Fibroblast of skin of right quadriceps (primary cell): ENCODE data around the gene GPC1.

Source experiments
- DNase-seq: peaks from one replicate; pipeline ENCODE4 v3.0.0-alpha.2; 2013

GPC1 gene

GRCh38 chr2:240458044-240458899, 22.8 kb downstream of the GPC1 start:
- DNase-seq = no peak

GRCh38 chr2:240458900-240459391, 23.5 kb downstream of the GPC1 start:
- no peak for DNase-seq

DNA sequence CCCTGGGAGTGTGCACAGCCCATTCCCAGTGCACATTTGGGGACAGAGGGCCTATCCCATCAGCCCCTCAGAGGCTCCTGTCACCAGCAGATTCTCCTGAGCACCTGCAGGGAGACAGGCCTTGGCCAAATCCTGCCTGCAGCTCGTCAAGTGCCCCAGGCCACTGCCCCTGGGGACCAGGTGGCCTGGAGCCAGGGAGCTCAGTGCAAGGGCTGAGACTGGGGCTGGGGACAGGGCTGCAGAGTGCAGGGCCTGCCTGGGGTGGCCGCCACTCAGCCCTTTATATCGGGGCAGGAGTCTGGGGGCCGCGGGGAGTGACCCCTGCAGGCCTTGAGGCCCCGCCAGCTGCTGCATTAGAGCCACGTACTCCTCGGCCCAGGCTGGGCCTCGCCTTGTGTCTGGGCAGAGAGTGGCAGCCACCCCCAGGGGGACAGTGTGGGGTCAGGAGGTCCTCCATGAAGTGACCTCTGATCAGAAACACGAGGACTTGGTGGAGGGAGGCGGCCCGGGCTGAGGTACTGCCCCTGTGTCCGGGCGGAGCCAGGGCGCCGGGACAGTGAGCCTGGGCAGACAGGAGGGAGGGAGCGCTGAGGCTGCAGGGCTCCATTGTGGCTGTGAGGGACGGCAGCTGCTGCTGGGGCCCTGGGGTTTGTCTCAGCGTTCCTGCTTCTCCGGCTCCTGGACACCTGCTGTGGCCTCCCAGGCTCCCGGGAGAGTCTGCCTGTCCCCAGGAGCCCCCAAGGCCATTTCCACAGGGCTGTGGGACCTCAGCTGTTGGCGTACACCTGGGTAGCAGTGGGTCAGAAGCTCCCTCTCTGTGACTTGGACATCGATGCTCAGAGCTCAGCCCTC, 24.2 kb downstream of the GPC1 start:
- no peak for DNase-seq

- DNase-seq = no peak
Measured at GRCh38 chr2:240460253-240460711, 24.8 kb downstream of the GPC1 start.

DNA sequence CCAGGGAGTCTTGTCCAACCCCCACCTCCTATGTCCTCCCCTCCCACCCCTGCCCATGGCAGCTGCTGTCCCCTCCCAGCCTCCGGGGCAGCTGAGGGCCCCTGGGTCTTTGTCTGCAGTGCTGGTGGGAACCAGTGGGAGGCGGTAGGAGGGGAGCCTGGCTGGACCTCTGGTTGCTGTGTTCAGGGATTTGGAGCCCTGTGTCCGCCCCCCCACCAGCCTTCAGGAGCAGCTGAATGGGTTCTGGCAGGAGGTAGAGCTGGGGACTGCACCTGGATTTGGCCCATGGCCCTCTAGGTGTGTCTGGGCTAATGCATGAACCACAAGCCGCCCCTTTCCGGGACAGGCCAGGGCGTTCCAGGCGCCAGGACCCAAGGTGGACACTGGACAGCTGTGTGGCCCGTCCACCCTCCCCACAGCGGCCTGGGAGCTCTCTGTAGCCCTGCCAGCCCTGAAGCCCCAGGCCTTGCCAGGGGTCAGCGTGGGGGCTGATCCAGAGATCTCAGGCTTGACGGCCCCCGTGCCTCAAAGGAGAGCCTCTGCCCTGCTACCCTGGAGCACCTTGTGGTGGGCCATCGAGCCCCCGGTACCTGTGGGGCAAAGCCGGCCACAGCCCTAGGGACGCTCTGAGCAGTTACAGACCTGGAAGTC, 25.4 kb downstream of the GPC1 start:
- DNase-seq = no peak

- DNase-seq = no peak
Measured at GRCh38 chr2:240461471-240462072, 26.1 kb downstream of the GPC1 start.

GRCh38 chr2:240462073-240462706, 26.7 kb downstream of the GPC1 start:
- DNase-seq = no peak

DNA sequence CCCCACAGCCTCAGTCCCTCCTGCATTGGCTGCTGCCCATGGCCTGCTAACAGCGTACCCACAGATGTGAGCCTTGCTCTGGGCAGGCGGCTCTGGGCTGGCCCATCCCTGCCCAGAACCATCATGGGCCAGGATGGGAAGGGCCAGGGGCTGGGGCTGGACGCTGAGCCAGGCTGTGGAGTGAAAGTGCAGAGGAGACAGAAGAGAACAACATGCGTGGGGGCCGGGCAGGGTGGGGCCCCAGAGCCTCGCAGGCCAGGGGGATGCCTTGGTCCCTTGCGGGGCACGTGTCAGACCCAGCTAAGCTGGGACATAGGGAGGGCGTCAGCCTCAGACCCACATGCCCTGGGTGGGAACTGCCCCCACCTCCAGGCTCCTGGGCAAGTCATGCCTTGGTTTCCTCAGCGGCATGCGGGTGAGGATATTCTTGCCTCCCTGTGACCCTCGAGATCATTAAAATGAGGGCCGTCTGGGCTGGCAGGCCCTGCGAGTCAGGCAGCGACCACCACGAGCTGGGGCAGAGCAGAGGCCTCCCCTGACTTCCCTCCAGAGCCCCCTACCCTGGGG, 27.3 kb downstream of the GPC1 start:
- DNase-seq = no peak

- no peak for DNase-seq
Measured at GRCh38 chr2:240463274-240463865, 27.9 kb downstream of the GPC1 start.

GRCh38 chr2:240463866-240464481, 28.5 kb downstream of the GPC1 start:
- no peak for DNase-seq

- no peak for DNase-seq
Measured at GRCh38 chr2:240464514-240465241, 29.2 kb downstream of the GPC1 start.

DNA sequence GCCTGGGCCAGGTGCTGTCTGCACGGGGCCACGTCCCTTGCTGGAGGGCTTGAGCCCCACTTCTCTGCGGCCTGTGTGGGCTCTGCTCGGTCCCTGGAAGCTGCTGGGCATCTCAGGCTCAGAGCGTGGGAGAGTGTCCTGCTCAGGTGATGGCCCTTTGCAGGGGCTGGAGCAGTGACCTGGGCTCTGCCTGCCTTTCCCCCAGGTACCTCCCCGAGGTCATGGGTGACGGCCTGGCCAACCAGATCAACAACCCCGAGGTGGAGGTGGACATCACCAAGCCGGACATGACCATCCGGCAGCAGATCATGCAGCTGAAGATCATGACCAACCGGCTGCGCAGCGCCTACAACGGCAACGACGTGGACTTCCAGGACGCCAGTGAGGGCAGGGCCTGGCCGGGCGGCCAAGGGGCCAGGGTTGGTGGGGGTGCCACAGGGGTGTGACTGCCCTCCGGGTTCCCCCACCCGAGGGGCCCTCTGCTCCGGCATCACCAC, 29.9 kb downstream of the GPC1 start:
- no peak for DNase-seq

- no peak for DNase-seq
Measured at GRCh38 chr2:240465765-240466578, 30.5 kb downstream of the GPC1 start.

- DNase-seq = no peak
Measured at GRCh38 chr2:240466579-240467148, 31.2 kb downstream of the GPC1 start.

GRCh38 chr2:240467149-240467642, 31.7 kb downstream of the GPC1 start:
- DNase-seq = no peak

DNA sequence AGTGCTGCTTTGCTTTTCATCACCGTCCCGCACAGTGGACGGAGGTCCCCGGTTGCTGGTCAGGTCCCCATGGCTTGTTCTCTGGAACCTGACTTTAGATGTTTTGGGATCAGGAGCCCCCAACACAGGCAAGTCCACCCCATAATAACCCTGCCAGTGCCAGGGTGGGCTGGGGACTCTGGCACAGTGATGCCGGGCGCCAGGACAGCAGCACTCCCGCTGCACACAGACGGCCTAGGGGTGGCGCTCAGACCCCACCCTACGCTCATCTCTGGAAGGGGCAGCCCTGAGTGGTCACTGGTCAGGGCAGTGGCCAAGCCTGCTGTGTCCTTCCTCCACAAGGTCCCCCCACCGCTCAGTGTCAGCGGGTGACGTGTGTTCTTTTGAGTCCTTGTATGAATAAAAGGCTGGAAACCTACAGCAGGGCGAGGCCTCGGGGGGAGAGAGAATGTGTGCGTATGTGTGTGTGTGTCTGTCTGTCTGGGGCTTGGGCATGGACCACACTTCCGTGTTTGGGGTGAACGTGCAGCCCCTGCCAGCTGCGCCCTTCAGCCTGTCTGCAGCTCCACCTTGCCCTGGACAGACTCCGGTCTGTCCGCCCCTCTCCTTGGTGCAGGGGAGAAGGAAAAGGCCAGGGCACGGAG, 32.3 kb downstream of the GPC1 start:
- no peak for DNase-seq

GRCh38 chr2:240468303-240469238, 33.1 kb downstream of the GPC1 start:
- DNase-seq = no peak
